ENCODE results near the gene DKKL1. TPM values are rescaled to one million over a fixed set of nuclear protein-coding genes. Genes with fewer than 3 reads are reported as not detected.

The DKKL1 gene
- polyA plus RNA-seq, 1 donor (not counting 4 experiments of a cell fraction or from before 2014, with no cell fraction given), result not detected

DNA sequence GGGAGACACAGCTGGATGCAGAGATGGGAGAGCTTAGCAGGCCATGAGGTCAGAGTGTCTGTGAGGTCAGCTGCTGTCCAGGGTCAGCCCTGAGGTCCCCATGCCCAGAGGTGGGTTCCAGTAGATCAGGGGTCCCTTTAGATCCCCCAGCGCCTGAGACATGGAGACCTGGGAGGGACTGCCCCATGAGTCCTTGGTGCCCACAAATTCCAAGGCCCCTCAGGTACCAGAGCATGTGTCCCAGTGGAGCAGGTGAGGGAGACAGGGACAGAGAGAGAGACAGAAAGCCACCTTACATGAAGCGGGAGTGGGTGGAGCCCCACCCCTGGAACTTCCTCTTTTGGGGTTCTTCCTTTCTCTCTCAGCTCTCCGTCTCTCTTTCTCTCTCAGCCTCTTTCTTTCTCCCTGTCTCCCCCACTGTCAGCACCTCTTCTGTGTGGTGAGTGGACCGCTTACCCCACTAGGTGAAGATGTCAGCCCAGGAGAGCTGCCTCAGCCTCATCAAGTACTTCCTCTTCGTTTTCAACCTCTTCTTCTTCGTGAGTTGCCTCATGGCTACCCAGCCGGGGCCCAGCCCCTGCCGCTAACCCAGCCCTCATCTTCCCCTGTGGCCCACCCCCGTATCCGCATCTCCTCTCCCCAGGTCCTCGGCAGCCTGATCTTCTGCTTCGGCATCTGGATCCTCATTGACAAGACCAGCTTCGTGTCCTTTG is 28.4 kb upstream of the DKKL1 start, which contains the start of gene CD37:
TSS of gene CD37 (plus strand) at position 336 of the 713 bp plus-strand sequence. CDS start at position 471, 135 bp downstream.
- Histone ChIP-seq H3K9me1 (ENCODE audit: control insufficient read depth, extremely low read depth, insufficient read depth, low read length) (no peaks in the 10 kb centered on the region), H2AFZ (ENCODE audit: control insufficient read depth, low read length) (no peak within 1 kb of the TSS), H3K27ac (ENCODE audit: control insufficient read depth, insufficient read depth, low read length) (no peak within 1 kb of the TSS), H4K20me1 (ENCODE audit: control insufficient read depth, extremely low read depth, insufficient read depth, low read length) (no peaks in the 10 kb centered on the region), H3K4me1 (ENCODE audit: control insufficient read depth, extremely low read depth, insufficient read depth, low read length) (peaks cover 3% of the 10 kb centered on the region), H3K79me2 (ENCODE audit: control insufficient read depth, insufficient read depth, low read length) (no peaks in the 10 kb centered on the region), H3K27me3 (ENCODE audit: control insufficient read depth, extremely low read depth, insufficient read depth, low read length) (peaks cover 16% of the 10 kb centered on the region), H3K4me2 (ENCODE audit: control insufficient read depth, extremely low read depth, insufficient read depth, low read depth, low read length) (no peak within 1 kb of the TSS), H3K4me3 (ENCODE audit: control insufficient read depth in 2 of 3, extremely low read depth in 1 of 3, insufficient read depth in 2 of 3, low read depth in 1 of 3, low read length in 3 of 3) (no peak within 1 kb of the TSS), H3K36me3 (ENCODE audit: control insufficient read depth in 2 of 2, extremely low read depth in 1 of 2, insufficient read depth in 2 of 2, low read length in 2 of 2) (no peaks in the 10 kb centered on the region), H3K9ac (ENCODE audit: control insufficient read depth, extremely low read depth, insufficient read depth, low read length) (no peak within 1 kb of the TSS), H3K9me3 (ENCODE audit: control insufficient read depth, low read depth, low read length) (no peaks in the 10 kb centered on the region)
- TF ChIP-seq, protein P1, sequence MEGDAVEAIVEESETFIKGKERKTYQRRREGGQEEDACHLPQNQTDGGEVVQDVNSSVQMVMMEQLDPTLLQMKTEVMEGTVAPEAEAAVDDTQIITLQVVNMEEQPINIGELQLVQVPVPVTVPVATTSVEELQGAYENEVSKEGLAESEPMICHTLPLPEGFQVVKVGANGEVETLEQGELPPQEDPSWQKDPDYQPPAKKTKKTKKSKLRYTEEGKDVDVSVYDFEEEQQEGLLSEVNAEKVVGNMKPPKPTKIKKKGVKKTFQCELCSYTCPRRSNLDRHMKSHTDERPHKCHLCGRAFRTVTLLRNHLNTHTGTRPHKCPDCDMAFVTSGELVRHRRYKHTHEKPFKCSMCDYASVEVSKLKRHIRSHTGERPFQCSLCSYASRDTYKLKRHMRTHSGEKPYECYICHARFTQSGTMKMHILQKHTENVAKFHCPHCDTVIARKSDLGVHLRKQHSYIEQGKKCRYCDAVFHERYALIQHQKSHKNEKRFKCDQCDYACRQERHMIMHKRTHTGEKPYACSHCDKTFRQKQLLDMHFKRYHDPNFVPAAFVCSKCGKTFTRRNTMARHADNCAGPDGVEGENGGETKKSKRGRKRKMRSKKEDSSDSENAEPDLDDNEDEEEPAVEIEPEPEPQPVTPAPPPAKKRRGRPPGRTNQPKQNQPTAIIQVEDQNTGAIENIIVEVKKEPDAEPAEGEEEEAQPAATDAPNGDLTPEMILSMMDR (optimal IDR thresholded peaks at IDR 0.05 in 1 of 3, IDR thresholded peaks at IDR 0.05 in 1 of 3, conservative IDR thresholded peaks at IDR 0.05 in 1 of 3; ENCODE audit: extremely low read depth in 1 of 3, insufficient read depth in 2 of 3, low read length in 3 of 3), result no peak
- TF ChIP-seq EZH2 (IDR thresholded peaks at IDR 0.05; ENCODE audit: low read length), result no peak
- DNase-seq (ENCODE audit: low read depth, low spot score), result no peak
- dilution Hi-C loops (cut with MboI; ENCODE audit: extremely low pct_ligation_motif_present, low sequenced_read_pairs), result no loop called here
- no peak for FAIRE-seq

DNA sequence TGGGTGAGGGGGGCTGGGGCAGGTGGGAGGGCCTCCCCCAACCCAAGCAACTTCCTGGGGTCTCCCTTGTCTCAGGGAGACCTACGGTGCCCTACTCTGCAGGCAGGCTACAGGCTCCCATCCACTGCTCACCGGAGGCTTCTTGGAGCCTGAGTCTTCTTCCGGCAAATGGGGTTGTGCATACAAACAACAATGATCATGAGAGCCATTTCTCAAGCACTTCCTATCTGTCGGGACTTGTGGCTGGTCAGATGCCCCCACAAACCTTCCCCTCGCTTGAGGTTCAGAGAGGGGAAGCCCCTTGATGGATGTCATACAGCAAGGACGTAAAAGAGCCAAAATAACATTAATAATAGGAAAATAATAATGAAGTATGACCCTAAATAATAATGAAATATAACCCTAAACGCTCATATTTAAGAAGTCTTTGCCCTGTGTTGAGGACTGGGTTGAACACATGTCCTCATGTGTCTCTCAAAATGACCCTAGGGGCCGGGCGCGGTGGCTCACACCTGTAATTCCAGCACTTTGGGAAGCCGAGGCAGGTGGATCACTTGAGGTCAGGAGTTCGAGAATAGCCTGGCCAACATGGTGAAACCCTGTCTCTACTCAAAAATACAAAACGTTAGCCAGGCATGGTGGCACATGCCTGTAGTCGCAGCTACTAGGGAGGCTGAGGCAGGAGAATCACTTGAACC is 27.7 kb upstream of the DKKL1 start:
- H3K4me1 ChIP-seq (ENCODE audit: control insufficient read depth, extremely low read depth, insufficient read depth, low read length), result peaks cover 3% of the 10 kb centered on the region

More for the DNA sequence above, 27.7 kb upstream of the DKKL1 start:
- Histone ChIP-seq H3K4me3 (ENCODE audit: control insufficient read depth in 2 of 3, extremely low read depth in 1 of 3, insufficient read depth in 2 of 3, low read depth in 1 of 3, low read length in 3 of 3) (no peak overlapping the region), H3K36me3 (ENCODE audit: control insufficient read depth in 2 of 2, extremely low read depth in 1 of 2, insufficient read depth in 2 of 2, low read length in 2 of 2) (peaks cover 0 to 2% of the 10 kb centered on the region in 2 experiments), H4K20me1 (ENCODE audit: control insufficient read depth, extremely low read depth, insufficient read depth, low read length) (no peaks in the 10 kb centered on the region), H3K9ac (ENCODE audit: control insufficient read depth, extremely low read depth, insufficient read depth, low read length) (no peak overlapping the region), H3K9me3 (ENCODE audit: control insufficient read depth, low read depth, low read length) (no peaks in the 10 kb centered on the region), H3K79me2 (ENCODE audit: control insufficient read depth, insufficient read depth, low read length) (no peaks in the 10 kb centered on the region), H3K4me2 (ENCODE audit: control insufficient read depth, extremely low read depth, insufficient read depth, low read depth, low read length) (no peak overlapping the region), H3K9me1 (ENCODE audit: control insufficient read depth, extremely low read depth, insufficient read depth, low read length) (no peaks in the 10 kb centered on the region), H2AFZ (ENCODE audit: control insufficient read depth, low read length) (no peak overlapping the region), H3K27ac (ENCODE audit: control insufficient read depth, insufficient read depth, low read length) (no peak overlapping the region), H3K27me3 (ENCODE audit: control insufficient read depth, extremely low read depth, insufficient read depth, low read length) (peaks cover 16% of the 10 kb centered on the region)
- FAIRE-seq (no peak), DNase-seq (ENCODE audit: low read depth, low spot score) (no peak)
- TF ChIP-seq EZH2 (IDR thresholded peaks at IDR 0.05; ENCODE audit: low read length), result no peak
- TF ChIP-seq, protein P1 (optimal IDR thresholded peaks at IDR 0.05 in 1 of 3, IDR thresholded peaks at IDR 0.05 in 1 of 3, conservative IDR thresholded peaks at IDR 0.05 in 1 of 3; ENCODE audit: extremely low read depth in 1 of 3, insufficient read depth in 2 of 3, low read length in 3 of 3), result no peak
- dilution Hi-C loops (cut with MboI; ENCODE audit: extremely low pct_ligation_motif_present, low sequenced_read_pairs), result no loop called here

Measured in keratinocyte (primary cell).